ENCODE measurements around the gene PTPRN. TPM values are rescaled to one million over a fixed set of nuclear protein-coding genes. Genes with fewer than 3 reads are reported as not detected.

PTPRN gene
- total and polyA plus RNA-seq, 9 of the 15 experiments (the other 6 are each of a cell fraction or from before 2014, with no cell fraction given) = 0.15 to 2.4 (median 0.43) TPM; not detected in 1

DNA sequence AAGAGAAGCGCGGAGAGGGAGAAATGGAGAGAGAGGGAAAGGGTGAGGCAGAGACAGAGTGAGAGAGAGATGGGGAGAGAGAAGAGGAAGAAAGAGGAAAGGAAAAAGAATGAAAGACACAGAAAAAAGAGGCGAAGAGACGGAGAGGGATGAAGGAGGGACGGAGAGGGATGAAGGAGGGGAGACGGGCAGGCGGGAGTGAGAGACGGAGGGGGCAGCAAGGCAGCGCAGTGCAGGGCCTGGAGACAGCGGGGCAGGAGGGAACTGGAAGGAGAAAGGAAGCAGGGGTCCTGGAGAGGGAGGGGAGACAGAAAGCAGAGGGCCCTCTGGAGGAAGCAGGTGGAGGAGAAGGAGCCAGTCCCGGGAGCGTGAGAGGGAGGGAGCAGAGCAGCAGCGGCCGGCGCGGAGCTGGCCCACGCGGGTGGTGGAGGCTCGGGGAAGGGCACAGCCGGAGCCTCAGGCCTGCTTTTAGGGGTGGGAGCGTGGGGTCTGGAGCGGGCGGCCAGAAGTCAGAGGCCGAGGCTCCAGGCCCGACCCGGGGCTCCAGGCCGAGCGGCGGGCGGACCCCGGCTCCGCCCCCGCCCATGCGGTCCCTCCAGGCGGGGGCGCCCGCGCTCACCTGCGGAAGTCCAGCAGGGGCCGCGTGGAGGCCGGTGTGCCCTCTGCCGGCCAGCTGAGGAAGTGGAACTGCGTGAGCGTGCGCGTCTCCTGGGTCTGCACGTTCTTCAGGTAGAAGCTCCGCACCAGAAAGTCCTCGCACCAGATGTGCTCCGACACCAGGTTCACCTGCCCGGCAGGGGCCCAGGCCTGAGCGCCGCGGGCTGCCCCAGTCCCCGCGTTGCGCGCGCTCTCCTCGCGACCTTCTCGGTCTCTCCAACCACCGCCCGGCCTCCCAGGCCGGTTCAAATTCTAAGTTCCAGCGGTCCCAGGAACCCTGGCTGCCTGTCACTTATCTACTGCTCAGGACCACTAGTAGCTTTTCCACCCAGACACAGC is 14.5 kb downstream of the PTPRN start (continued):
- TF ChIP-seq ZNF140 (CRISPR knock-in tag; IDR thresholded peaks at IDR 0.05) = no peak
- peak; percentile 58; the same call in 1 of the 2 replicates for TF ChIP-seq SUPT5H (IDR thresholded peaks at IDR 0.05)
- TF ChIP-seq, protein P1, sequence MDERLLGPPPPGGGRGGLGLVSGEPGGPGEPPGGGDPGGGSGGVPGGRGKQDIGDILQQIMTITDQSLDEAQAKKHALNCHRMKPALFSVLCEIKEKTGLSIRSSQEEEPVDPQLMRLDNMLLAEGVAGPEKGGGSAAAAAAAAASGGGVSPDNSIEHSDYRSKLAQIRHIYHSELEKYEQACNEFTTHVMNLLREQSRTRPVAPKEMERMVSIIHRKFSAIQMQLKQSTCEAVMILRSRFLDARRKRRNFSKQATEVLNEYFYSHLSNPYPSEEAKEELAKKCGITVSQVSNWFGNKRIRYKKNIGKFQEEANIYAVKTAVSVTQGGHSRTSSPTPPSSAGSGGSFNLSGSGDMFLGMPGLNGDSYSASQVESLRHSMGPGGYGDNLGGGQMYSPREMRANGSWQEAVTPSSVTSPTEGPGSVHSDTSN (CRISPR knock-in tag; IDR thresholded peaks at IDR 0.05; ENCODE audit: low read depth) = no peak
- TF ChIP-seq, protein P1 (tag; conservative IDR thresholded peaks at IDR 0.05; ENCODE audit: low read depth) = no peak
- peak; percentile 69 for TF ChIP-seq SAP30 (IDR thresholded peaks at IDR 0.05; ENCODE audit: borderline replicate concordance, insufficient read depth, low read depth, low read length, poor library complexity, severe bottlenecking)
- peak; percentile 71 for TF ChIP-seq FIP1L1 (IDR thresholded peaks at IDR 0.05; ENCODE audit: low read depth, low read length, poor library complexity, severe bottlenecking)
- peak; percentile 83 for TF ChIP-seq EP400 (IDR thresholded peaks at IDR 0.05)
- TF ChIP-seq TBP (optimal IDR thresholded peaks at IDR 0.05; ENCODE audit: low read depth, low read length) = peak; percentile 57
- TF ChIP-seq NELFE (IDR thresholded peaks at IDR 0.05; ENCODE audit: insufficient read depth, insufficient read length) = no peak
- no peak for TF ChIP-seq ZNF444 (CRISPR knock-in tag; IDR thresholded peaks at IDR 0.05)
- TF ChIP-seq GABPB1 (CRISPR knock-in tag; IDR thresholded peaks at IDR 0.05) = peak; percentile 62; the same call in 1 of the 2 replicates
- TF ChIP-seq, protein P2, sequence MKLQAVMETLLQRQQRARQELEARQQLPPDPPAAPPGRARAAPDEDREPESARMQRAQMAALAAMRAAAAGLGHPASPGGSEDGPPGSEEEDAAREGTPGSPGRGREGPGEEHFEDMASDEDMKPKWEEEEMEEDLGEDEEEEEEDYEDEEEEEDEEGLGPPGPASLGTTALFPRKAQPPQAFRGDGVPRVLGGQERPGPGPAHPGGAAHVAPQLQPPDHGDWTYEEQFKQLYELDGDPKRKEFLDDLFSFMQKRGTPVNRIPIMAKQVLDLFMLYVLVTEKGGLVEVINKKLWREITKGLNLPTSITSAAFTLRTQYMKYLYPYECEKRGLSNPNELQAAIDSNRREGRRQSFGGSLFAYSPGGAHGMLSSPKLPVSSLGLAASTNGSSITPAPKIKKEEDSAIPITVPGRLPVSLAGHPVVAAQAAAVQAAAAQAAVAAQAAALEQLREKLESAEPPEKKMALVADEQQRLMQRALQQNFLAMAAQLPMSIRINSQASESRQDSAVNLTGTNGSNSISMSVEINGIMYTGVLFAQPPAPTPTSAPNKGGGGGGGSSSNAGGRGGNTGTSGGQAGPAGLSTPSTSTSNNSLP (IDR thresholded peaks at IDR 0.05; ENCODE audit: borderline replicate concordance, low read depth, low read length) = no peak
- TF ChIP-seq, protein P3, sequence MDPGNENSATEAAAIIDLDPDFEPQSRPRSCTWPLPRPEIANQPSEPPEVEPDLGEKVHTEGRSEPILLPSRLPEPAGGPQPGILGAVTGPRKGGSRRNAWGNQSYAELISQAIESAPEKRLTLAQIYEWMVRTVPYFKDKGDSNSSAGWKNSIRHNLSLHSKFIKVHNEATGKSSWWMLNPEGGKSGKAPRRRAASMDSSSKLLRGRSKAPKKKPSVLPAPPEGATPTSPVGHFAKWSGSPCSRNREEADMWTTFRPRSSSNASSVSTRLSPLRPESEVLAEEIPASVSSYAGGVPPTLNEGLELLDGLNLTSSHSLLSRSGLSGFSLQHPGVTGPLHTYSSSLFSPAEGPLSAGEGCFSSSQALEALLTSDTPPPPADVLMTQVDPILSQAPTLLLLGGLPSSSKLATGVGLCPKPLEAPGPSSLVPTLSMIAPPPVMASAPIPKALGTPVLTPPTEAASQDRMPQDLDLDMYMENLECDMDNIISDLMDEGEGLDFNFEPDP (CRISPR knock-in tag; IDR thresholded peaks at IDR 0.05) = no peak
- TF ChIP-seq, protein P4, sequence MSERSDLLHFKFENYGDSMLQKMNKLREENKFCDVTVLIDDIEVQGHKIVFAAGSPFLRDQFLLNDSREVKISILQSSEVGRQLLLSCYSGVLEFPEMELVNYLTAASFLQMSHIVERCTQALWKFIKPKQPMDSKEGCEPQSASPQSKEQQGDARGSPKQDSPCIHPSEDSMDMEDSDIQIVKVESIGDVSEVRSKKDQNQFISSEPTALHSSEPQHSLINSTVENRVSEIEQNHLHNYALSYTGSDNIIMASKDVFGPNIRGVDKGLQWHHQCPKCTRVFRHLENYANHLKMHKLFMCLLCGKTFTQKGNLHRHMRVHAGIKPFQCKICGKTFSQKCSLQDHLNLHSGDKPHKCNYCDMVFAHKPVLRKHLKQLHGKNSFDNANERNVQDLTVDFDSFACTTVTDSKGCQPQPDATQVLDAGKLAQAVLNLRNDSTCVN (CRISPR knock-in tag; IDR thresholded peaks at IDR 0.05) = peak; percentile 80
- TF ChIP-seq GATAD2B (IDR thresholded peaks at IDR 0.05; ENCODE audit: borderline replicate concordance) = peak; percentile 89; the same call in 1 of the 2 replicates
- TF ChIP-seq, protein P5, sequence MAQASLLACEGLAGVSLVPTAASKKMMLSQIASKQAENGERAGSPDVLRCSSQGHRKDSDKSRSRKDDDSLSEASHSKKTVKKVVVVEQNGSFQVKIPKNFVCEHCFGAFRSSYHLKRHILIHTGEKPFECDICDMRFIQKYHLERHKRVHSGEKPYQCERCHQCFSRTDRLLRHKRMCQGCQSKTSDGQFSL (CRISPR knock-in tag; IDR thresholded peaks at IDR 0.05) = 0 out of 2 replicates have a peak, but pooled peaks have one; percentile 21
- TF ChIP-seq, protein P5 (tag; IDR thresholded peaks at IDR 0.05) = no peak
- TF ChIP-seq TEAD1 (CRISPR knock-in tag; IDR thresholded peaks at IDR 0.05) = peak in 1 of 2 experiments; percentile 80; a peak in 2 of 4 replicates
